Tibial nerve (tissue), 4 donors: ENCODE measurements around the gene FAM131B. TPM values are rescaled to one million over a fixed set of nuclear protein-coding genes. Genes with fewer than 3 reads are reported as not detected.

Experiments used
- DNase-seq, 2 donors: peaks; one replicate each; pipeline ENCODE4 v3.0.0-alpha.2; 2019; ENCODE audit warnings: low spot score in 2 of 2
- H3K27ac ChIP-seq, 4 donors: fragments of 200-600 bp; sonication (generic) in 3 of 4; one replicate each; pipeline ENCODE4 v1.5.1; 2017 to 2019; ENCODE audit warnings: mild to moderate bottlenecking in 1 of 4
- H3K27me3 ChIP-seq, 2 donors: fragments of 200-600 bp; sonication (generic) in 1 of 2; one replicate each; pipeline versions ENCODE4 v1.5.1 to v1.6.0; 2017 to 2019
- H3K36me3 ChIP-seq, 3 donors: fragments of 200-600 bp; sonication (generic); one replicate each; pipeline ENCODE4 v1.5.1; 2018 to 2019
- H3K4me1 ChIP-seq, 4 donors: fragments of 200-600 bp; sonication (generic) in 3 of 4; one replicate each; pipeline ENCODE4 v1.5.1; 2017 to 2019
- H3K4me3 ChIP-seq, 4 donors: fragments of 200-600 bp; sonication (generic) in 3 of 4; one replicate each; pipeline ENCODE4 v1.5.1; 2017 to 2019; ENCODE audit warnings: mild to moderate bottlenecking in 1 of 4, moderate library complexity in 1 of 4
- H3K9me3 ChIP-seq, 4 donors: fragments of 200-600 bp; sonication (generic) in 3 of 4; one replicate each; pipeline ENCODE4 v1.5.1; 2017 to 2019
- CTCF ChIP-seq, 5 experiments: fragments of 200-600 bp in 3 of 5; fragments of 450-650 bp in 2 of 5; sonication (generic) in 3 of 5; IDR thresholded peaks; one replicate each; pipeline ENCODE4 v1.5.1; 2016 to 2019; ENCODE audit warnings: antibody characterized with exemption in 5 of 5, mild to moderate bottlenecking in 3 of 5, moderate library complexity in 2 of 5
- EP300 ChIP-seq, 2 donors: sonication (generic); formaldehyde crosslinking; IDR thresholded peaks; one replicate each; pipeline ENCODE4 v1.6.1; 2017; ENCODE audit warnings: antibody characterized with exemption in 2 of 2, mild to moderate bottlenecking in 1 of 2
- POLR2A ChIP-seq, 2 donors: fragments of 450-650 bp; IDR thresholded peaks; one replicate each; pipeline ENCODE4 v1.6.1; 2017; ENCODE audit warnings: antibody characterized with exemption in 2 of 2, mild to moderate bottlenecking in 2 of 2, moderate library complexity in 2 of 2
- WGBS, 2 donors: methylation state at CpG; one replicate each; pipeline ENCODE4 v1.1.5; 2018; 5-methylcytosine and 5-hydroxymethylcytosine counted together
- total RNA-seq, 4 donors: library from RNA; depleted of rRNA; stranded (reverse); fragments of >200 nt; gene quantifications; one replicate each; pipeline ENCODE4 v1.1.0, GENCODE V29; 2016

Gene FAM131B
- total RNA-seq, 4 donors from 2014 or later, result 1.2 to 9.0 (median 1.5) TPM

- peaks cover 0 to 17% (median 3%) of the 10 kb centered on the region in 4 donors for H3K4me1 ChIP-seq
- no peak overlapping the region for H3K4me3 ChIP-seq
- TF ChIP-seq POLR2A (IDR thresholded peaks at IDR 0.05), result no peak
- TF ChIP-seq EP300 (IDR thresholded peaks at IDR 0.05), result no peak
- no peak for TF ChIP-seq CTCF (IDR thresholded peaks at IDR 0.05)
- 92% methylated on average over 15 to 20 of the region's 20 CpGs for WGBS, 2 donors
- DNase-seq, result no peak
- no peaks in the 10 kb centered on the region for H3K27me3 ChIP-seq
- H3K36me3 ChIP-seq, result no peaks in the 10 kb centered on the region
- H3K9me3 ChIP-seq, result no peaks in the 10 kb centered on the region
- H3K27ac ChIP-seq, result no peak overlapping the region
Measured at GRCh38 chr7:143399642-143400041, 37.1 kb upstream of the FAM131B start.

- WGBS, 2 donors, result 66 to 84% methylated on average over 2 to 8 of the region's 8 CpGs
- Histone ChIP-seq H3K4me1 (peaks cover 0 to 18% (median 3%) of the 10 kb centered on the region in 4 donors), H3K27me3 (no peaks in the 10 kb centered on the region), H3K27ac (no peak overlapping the region), H3K36me3 (no peaks in the 10 kb centered on the region), H3K4me3 (no peak overlapping the region), H3K9me3 (no peaks in the 10 kb centered on the region)
- TF ChIP-seq POLR2A (IDR thresholded peaks at IDR 0.05) (no peak), CTCF (IDR thresholded peaks at IDR 0.05) (no peak), EP300 (IDR thresholded peaks at IDR 0.05) (no peak)
- no peak for DNase-seq
Measured at GRCh38 chr7:143399151-143399550, 36.6 kb upstream of the FAM131B start.

DNA sequence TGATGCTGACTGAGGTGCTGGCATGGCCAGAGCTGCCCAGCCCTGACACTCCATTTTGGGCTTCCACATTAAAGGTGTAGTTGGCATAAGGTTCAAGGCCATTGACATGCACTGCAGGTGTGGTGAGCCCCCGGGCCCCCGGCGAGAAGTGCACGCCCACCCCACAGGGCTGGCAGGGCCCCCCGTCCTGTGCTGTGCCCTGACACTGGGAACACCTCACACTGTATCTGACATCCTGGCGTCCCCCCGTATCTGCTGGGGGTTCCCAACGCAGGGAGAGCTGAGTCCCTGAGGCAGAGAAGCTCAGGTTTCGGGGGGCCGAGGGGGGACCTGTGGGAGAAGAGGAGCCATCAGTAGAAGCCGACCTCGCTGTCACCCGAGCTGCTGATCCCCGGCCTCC is 36.1 kb upstream of the FAM131B start:
- Histone ChIP-seq H3K36me3 (no peaks in the 10 kb centered on the region), H3K27ac (no peak overlapping the region), H3K27me3 (no peaks in the 10 kb centered on the region), H3K4me1 (peaks cover 0 to 21% (median 3%) of the 10 kb centered on the region in 4 donors), H3K9me3 (no peaks in the 10 kb centered on the region), H3K4me3 (no peak overlapping the region)
- DNase-seq, result no peak
- WGBS, 2 donors, result 90 to 100% methylated on average over 1 to 10 of the region's 14 CpGs
- TF ChIP-seq CTCF (IDR thresholded peaks at IDR 0.05) (no peak), POLR2A (IDR thresholded peaks at IDR 0.05) (no peak), EP300 (IDR thresholded peaks at IDR 0.05) (no peak)

DNA sequence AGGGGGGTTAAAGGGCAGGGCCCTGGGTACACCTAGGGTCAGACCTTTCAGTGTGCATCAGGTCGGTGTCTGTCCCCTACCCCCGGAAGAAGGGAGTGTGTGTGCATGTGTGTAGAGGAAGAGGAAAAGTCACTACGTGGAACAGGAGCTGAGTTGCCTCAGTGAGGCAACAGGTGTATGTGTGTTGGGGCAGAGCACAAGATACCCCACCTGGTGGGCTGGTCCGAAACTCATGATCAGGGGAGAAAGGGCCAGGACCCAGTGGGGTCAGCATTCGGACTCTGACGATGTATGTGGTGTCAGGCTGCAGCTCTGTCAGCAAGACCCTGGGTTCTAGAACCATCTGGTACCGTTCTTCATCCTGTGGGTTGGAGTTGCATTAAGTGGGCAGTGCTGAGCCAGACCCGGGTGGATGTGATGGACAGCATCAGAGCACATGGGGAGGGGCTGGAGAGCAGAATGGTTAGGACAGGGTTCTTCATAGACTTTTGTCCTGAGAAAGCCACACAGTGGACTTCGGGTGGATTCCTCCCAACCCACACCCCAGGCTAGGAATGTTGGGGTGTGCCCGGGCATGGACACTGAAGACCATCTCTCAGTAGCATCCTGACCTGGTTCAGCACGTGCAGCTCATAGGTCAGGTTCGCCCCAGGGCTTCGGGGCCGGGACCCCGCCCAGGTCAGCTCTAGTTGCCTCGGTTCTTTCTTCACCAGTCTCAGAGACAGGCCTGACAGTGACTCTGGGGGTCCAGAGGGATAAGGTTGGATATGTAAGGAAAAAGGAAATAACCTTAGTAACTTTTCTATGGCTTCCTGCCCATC is 35.4 kb upstream of the FAM131B start:
- Histone ChIP-seq H3K9me3 (no peaks in the 10 kb centered on the region), H3K36me3 (no peaks in the 10 kb centered on the region), H3K4me1 (peaks cover 0 to 28% (median 10%) of the 10 kb centered on the region in 4 donors), H3K27ac (no peak overlapping the region), H3K4me3 (no peak overlapping the region), H3K27me3 (no peaks in the 10 kb centered on the region)
- no peak for DNase-seq
- 86% methylated on average over 14 to 16 of the region's 16 CpGs for WGBS, 2 donors
- TF ChIP-seq EP300 (IDR thresholded peaks at IDR 0.05) (no peak), CTCF (IDR thresholded peaks at IDR 0.05) (no peak), POLR2A (IDR thresholded peaks at IDR 0.05) (no peak)
